Measurements from ENCODE around the gene TMEM190. TPM values are rescaled to one million over a fixed set of nuclear protein-coding genes. Genes with fewer than 3 reads are reported as not detected.
"Not testable (repeated sequence)": the region's sequence is repeated elsewhere in the genome, so short reads cannot be mapped to it uniquely, and the experiment has no call there.

Gene TMEM190
- total and polyA plus RNA-seq, 9 of the 15 experiments (the other 6 are each of a cell fraction or from before 2014, with no cell fraction given): not detected

DNA sequence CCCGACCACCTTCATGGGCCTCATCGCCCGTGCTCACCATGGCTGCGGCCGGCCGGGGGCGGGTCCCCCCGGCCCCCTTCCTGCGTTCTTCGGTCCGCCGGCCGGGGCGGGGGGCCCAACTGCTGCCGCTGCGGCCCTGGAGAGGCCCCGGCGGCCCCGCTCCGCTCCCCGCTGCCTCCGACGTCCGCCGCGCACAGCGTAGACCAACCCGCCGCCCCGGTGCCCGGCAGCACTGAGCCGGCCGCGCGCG, 30.8 kb downstream of the TMEM190 start, which contains the start of gene UBE2S (continued):
- TF ChIP-seq SIN3B (IDR thresholded peaks at IDR 0.05; ENCODE audit: low read depth): peak; percentile 75
- TF ChIP-seq ERF (CRISPR knock-in tag; IDR thresholded peaks at IDR 0.05): peak; percentile 68; the same call in 1 of the 2 replicates
- TF ChIP-seq RBFOX2 (IDR thresholded peaks at IDR 0.05; ENCODE audit: low read depth, low read length): peak; percentile 98
- peak; percentile 32; the same call in 1 of the 2 replicates for TF ChIP-seq SMAD4 (CRISPR knock-in tag; conservative IDR thresholded peaks at IDR 0.05)
- TF ChIP-seq GATAD2B (IDR thresholded peaks at IDR 0.05; ENCODE audit: borderline replicate concordance): peak; percentile 41
- peak; percentile 52; the same call in 1 of the 2 replicates for TF ChIP-seq ARID4B (CRISPR knock-in tag; IDR thresholded peaks at IDR 0.05)
- TF ChIP-seq U2AF1 (optimal IDR thresholded peaks at IDR 0.05; ENCODE audit: low read depth, low read length): peak; percentile 88
- TF ChIP-seq GTF2F1 (IDR thresholded peaks at IDR 0.05; ENCODE audit: low read depth, low read length): peak; percentile 98; the same call in 1 of the 2 replicates
- peak; percentile 94; the same call in 1 of the 2 replicates for TF ChIP-seq ILF3 (IDR thresholded peaks at IDR 0.05; ENCODE audit: borderline replicate concordance)
- peak; percentile 82 for TF ChIP-seq PML (IDR thresholded peaks at IDR 0.05; ENCODE audit: low read length)
- TF ChIP-seq TOE1 (IDR thresholded peaks at IDR 0.05; ENCODE audit: borderline replicate concordance): not testable (repeated sequence)
- 0 out of 2 replicates have a peak, but pooled peaks have one; percentile 25 for TF ChIP-seq TOE1 (CRISPR knock-in tag; IDR thresholded peaks at IDR 0.05; ENCODE audit: borderline replicate concordance, low read depth)
- peak in 1 of 3 experiments; percentile 20 for TF ChIP-seq YY1 (IDR thresholded peaks at IDR 0.05; ENCODE audit: borderline replicate concordance in 1 of 3, control insufficient read depth in 1 of 3, extremely low read depth in 1 of 3, insufficient read depth in 3 of 3, insufficient read length in 1 of 3, insufficient replicate concordance in 2 of 3, low read depth in 1 of 3, low read length in 2 of 3)
- TF ChIP-seq HNRNPL (IDR thresholded peaks at IDR 0.05; ENCODE audit: low read depth, low read length): peak; percentile 98
- TF ChIP-seq KLF1 (tag; IDR thresholded peaks at IDR 0.05): 0 out of 2 replicates have a peak, but pooled peaks have one; percentile 42
- peak; percentile 35 for TF ChIP-seq CCNT2 (IDR thresholded peaks at IDR 0.05; ENCODE audit: borderline replicate concordance, extremely low read depth, insufficient read length, low read depth, low read length)
- TF ChIP-seq SMC3 (conservative IDR thresholded peaks at IDR 0.05; ENCODE audit: insufficient read depth, low read depth, low read length): 0 out of 2 replicates have a peak, but pooled peaks have one; percentile 7
- TF ChIP-seq SRF (CRISPR knock-in tag; IDR thresholded peaks at IDR 0.05): peak in 1 of 2 experiments; percentile 47; a peak in 1 of 4 replicates
- TF ChIP-seq POLR2A (conservative IDR thresholded peaks at IDR 0.05): peak; percentile 98
- TF ChIP-seq NR3C1 (CRISPR knock-in tag; IDR thresholded peaks at IDR 0.05): peak; percentile 58; the same call in 1 of the 2 replicates
- TF ChIP-seq SMAD1 (IDR thresholded peaks at IDR 0.05; ENCODE audit: low read depth, low read length, partially characterized antibody): peak; percentile 88
- 0 out of 2 replicates have a peak, but pooled peaks have one; percentile 1 for TF ChIP-seq ZBTB7A (IDR thresholded peaks at IDR 0.05; ENCODE audit: borderline replicate concordance, control insufficient read depth, low read depth, low read length)
- 0 out of 2 replicates have a peak, but pooled peaks have one; percentile 26 for TF ChIP-seq ZNF57 (CRISPR knock-in tag; IDR thresholded peaks at IDR 0.05)
- TF ChIP-seq PCBP1 (IDR thresholded peaks at IDR 0.05; ENCODE audit: low read depth, low read length, poor library complexity, severe bottlenecking): peak; percentile 87
- TF ChIP-seq PTBP1 (IDR thresholded peaks at IDR 0.05; ENCODE audit: low read depth, low read length): 0 out of 2 replicates have a peak, but pooled peaks have one; percentile 31

Data from K562 (cell line).